K562 (cell line): ENCODE results near the gene ZNF460. TPM values are rescaled to one million over a fixed set of nuclear protein-coding genes. Genes with fewer than 3 reads are reported as not detected.

Experiments used
- ATAC-seq: fragments of 200-7000 bp; cut with Tn5 transposase; 3 replicates; pipeline ENCODE4 v1.9.1; 2020; ENCODE audit warnings: moderate library complexity
- BruUV-seq: library from RNA; stranded (reverse); fragments of 400-500 nt; replicated peaks from 2 replicates; lab custom pipeline; 2021; lab: Mats Ljungman, UMichigan
- CTCF ChIA-PET: fragments of 300-600 bp; formaldehyde crosslinking; extraction: SDS; loops from one replicate; lab custom pipeline; 2021; ENCODE audit warnings: low intra/inter-chr PET ratio; lab: Yijun Ruan, JAX
- POLR2A ChIA-PET: fragments of 300-600, 350-650 bp; sonication (Branson Sonifier 250); formaldehyde crosslinking; extraction: SDS; loops from one replicate; lab custom pipeline; 2021; ENCODE audit warnings: antibody characterized with exemption, inconsistent platforms; lab: Yijun Ruan, JAX
- DNase-seq, 4 experiments: peaks; one replicate each; pipeline versions ENCODE4 v3.0.0 to v3.0.0-alpha.2; 2011 to 2018; ENCODE audit warnings: low spot score in 3 of 4, mixed read lengths in 3 of 4; ENCODE audit errors: extremely low read depth in 1 of 4
- FAIRE-seq: peaks from 2 replicates; lab custom pipeline; 2011; peaks lifted over from hg19 to GRCh38; lab: Jason Lieb, UNC
- H2AFZ ChIP-seq: 2 replicates; pipeline ENCODE4 v1.6.0; 2011; ENCODE audit warnings: low read depth, low read length, control low read depth, inconsistent platforms
- H3K27ac ChIP-seq: fragments of 200-600 bp; 3 replicates; pipeline ENCODE4 v1.8.0; 2011; ENCODE audit warnings: low read depth, mild to moderate bottlenecking, control low read depth, inconsistent platforms, low read length, moderate library complexity, mixed read lengths; ENCODE audit errors: extremely low read depth
- H3K27me3 ChIP-seq, 2 experiments: fragments of 300-600 bp in 1 of 2; 2 replicates in 1 of 2; 3 replicates in 1 of 2; pipeline versions ENCODE4 v1.6.0 to v1.8.0; 2011; ENCODE audit warnings: inconsistent platforms in 2 of 2, low read length in 2 of 2, mild to moderate bottlenecking in 1 of 2, mixed read lengths in 1 of 2, moderate library complexity in 1 of 2; ENCODE audit not compliant: control insufficient read depth in 2 of 2, insufficient read depth in 2 of 2
- H3K36me3 ChIP-seq: fragments of 300-600 bp; 3 replicates; pipeline ENCODE4 v1.8.0; 2011; ENCODE audit warnings: mild to moderate bottlenecking, low read length, inconsistent platforms; ENCODE audit not compliant: control insufficient read depth, insufficient read depth
- H3K4me1 ChIP-seq, 2 experiments: fragments of 200-600 bp in 1 of 2; replicated peaks in 1 of 2; 2 replicates in 1 of 2; 3 replicates in 1 of 2; pipeline versions ENCODE4 v1.5.1 to v1.8.0; 2011; ENCODE audit warnings: inconsistent platforms in 2 of 2, low read length in 2 of 2, mild to moderate bottlenecking in 1 of 2, mixed read lengths in 1 of 2, moderate library complexity in 1 of 2; ENCODE audit not compliant: control insufficient read depth in 2 of 2, insufficient read depth in 2 of 2
- H3K4me2 ChIP-seq: 2 replicates; pipeline ENCODE4 v1.6.1; 2011; ENCODE audit warnings: low read length, control low read depth, inconsistent platforms, mixed read lengths; ENCODE audit not compliant: insufficient read depth
- H3K4me3 ChIP-seq: fragments of 200-600 bp; sonication (generic), shearing (Covaris generic); 2 replicates; pipeline ENCODE4 v1.5.1; 2016; ENCODE audit warnings: control low read depth, inconsistent platforms
- H3K79me2 ChIP-seq: fragments of 200-600 bp; 3 replicates; pipeline ENCODE4 v1.8.0; 2011; ENCODE audit warnings: low read length, inconsistent platforms; ENCODE audit not compliant: control insufficient read depth, insufficient read depth
- H3K9ac ChIP-seq, 2 experiments: 2 replicates each; pipeline versions ENCODE4 v1.6.0 to v1.6.1; 2011; ENCODE audit warnings: low read depth in 2 of 2, low read length in 2 of 2, control low read depth in 1 of 2, inconsistent platforms in 1 of 2, mild to moderate bottlenecking in 1 of 2, mixed read lengths in 1 of 2; ENCODE audit not compliant: insufficient read depth in 1 of 2
- H3K9me1 ChIP-seq: one replicate; pipeline ENCODE4 v1.6.0; 2011; ENCODE audit warnings: inconsistent platforms, mild to moderate bottlenecking, low read length, moderate library complexity; ENCODE audit not compliant: control insufficient read depth, insufficient read depth
- H3K9me3 ChIP-seq: replicated peaks from 2 replicates; pipeline ENCODE4 v1.5.1; 2011; ENCODE audit warnings: low read depth, low read length, inconsistent platforms; ENCODE audit not compliant: control insufficient read depth, insufficient read depth
- H4K20me1 ChIP-seq: replicated peaks from 2 replicates; pipeline ENCODE4 v1.6.1; 2011; ENCODE audit warnings: low read length, inconsistent platforms, mixed read lengths; ENCODE audit not compliant: control insufficient read depth, insufficient read depth
- FOS ChIP-seq: IDR thresholded peaks from 3 replicates; pipeline ENCODE4 v1.6.1; 2011; ENCODE audit not compliant: insufficient read length; ENCODE audit errors: extremely low read depth
- RFX5 ChIP-seq: IDR thresholded peaks from 2 replicates; pipeline ENCODE4 v1.6.1; 2011; ENCODE audit warnings: low read depth, mild to moderate bottlenecking, improper control_type of control experiment, low read length
- ZNF121 ChIP-seq: sonication (generic); formaldehyde crosslinking; conservative IDR thresholded peaks from 2 replicates; pipeline ENCODE4 v1.8.0; 2022; ENCODE audit warnings: missing genetic modification reagents
- WGBS: fragments of 100-300 bp; shearing (Covaris generic); methylation state at CpG from one replicate; pipeline ENCODE4 v1.1.6; 2016; ENCODE audit warnings: low coverage, mixed read lengths; ENCODE audit not compliant: insufficient coverage; ENCODE audit errors: missing lambda C conversion rate; 5-methylcytosine and 5-hydroxymethylcytosine counted together
- in situ Hi-C: fragments of 300-500 bp; cut with MboI; formaldehyde crosslinking; loops from 4 replicates; pipeline ENCODE4 v1.15.0; 2018; ENCODE audit warnings: inconsistent platforms, mixed read lengths
- intact Hi-C: fragments of 100-400 bp; cut with micrococcal nuclease; formaldehyde crosslinking; loops from 2 replicates; pipeline ENCODE4 v1.14.2; 2022
- polyA plus RNA-seq, 8 experiments: library from polyadenylated mRNA; depleted of rRNA in 4 of 8; stranded (reverse) in 5 of 8; unstranded in 3 of 8; fragments of >200 nt; fragmentation: Nextera tagmentation in 2 of 8; fragmentation: Illumina TruSeq in 1 of 8; extraction: Ambion mirVana in 2 of 8; extraction: Trizol in 1 of 8; gene quantifications; 2 replicates each; pipeline versions ENCODE4 v1.2.1 to v1.2.3, GENCODE V29; 2011 to 2014; ENCODE audit warnings: inconsistent platforms in 1 of 8, missing spikeins in 1 of 8
- total RNA-seq, 7 experiments: library from RNA; depleted of rRNA in 6 of 7; stranded (reverse); fragments of >200 nt in 6 of 7; fragmentation: Illumina TruSeq in 2 of 7; extraction: Trizol in 2 of 7; gene quantifications; 2 replicates each; pipeline versions ENCODE4 v1.2.1 to v1.2.3, GENCODE V29; 2011 to 2021; ENCODE audit warnings: low replicate concordance in 1 of 7
- TF ChIP-seq, protein P1 (sequence below), 3 experiments: fragments of 200-800 bp in 1 of 3; fragments of 250-450 bp in 1 of 3; fragments of 450-650 bp in 1 of 3; sonication (Bioruptor Pico) in 1 of 3; sonication (Bioruptor generic) in 1 of 3; formaldehyde crosslinking in 1 of 3; IDR thresholded peaks; 2 replicates each; pipeline versions ENCODE4 v1.6.1 to v1.8.0; 2016 to 2022; ENCODE audit warnings: mild to moderate bottlenecking in 2 of 3, missing genetic modification characterization in 2 of 3, missing compliant biosample characterization in 1 of 3, moderate library complexity in 1 of 3
- TF ChIP-seq, protein P2 (sequence below): sonication (generic); formaldehyde crosslinking; IDR thresholded peaks from 2 replicates; pipeline ENCODE4 v1.8.1; 2023; ENCODE audit warnings: mild to moderate bottlenecking, missing genetic modification reagents

ZNF460 gene
- total and polyA plus RNA-seq, 9 of the 15 experiments (the other 6 are each of a cell fraction or from before 2014, with no cell fraction given): 0.45 to 36.2 (median 16.6) TPM

DNA sequence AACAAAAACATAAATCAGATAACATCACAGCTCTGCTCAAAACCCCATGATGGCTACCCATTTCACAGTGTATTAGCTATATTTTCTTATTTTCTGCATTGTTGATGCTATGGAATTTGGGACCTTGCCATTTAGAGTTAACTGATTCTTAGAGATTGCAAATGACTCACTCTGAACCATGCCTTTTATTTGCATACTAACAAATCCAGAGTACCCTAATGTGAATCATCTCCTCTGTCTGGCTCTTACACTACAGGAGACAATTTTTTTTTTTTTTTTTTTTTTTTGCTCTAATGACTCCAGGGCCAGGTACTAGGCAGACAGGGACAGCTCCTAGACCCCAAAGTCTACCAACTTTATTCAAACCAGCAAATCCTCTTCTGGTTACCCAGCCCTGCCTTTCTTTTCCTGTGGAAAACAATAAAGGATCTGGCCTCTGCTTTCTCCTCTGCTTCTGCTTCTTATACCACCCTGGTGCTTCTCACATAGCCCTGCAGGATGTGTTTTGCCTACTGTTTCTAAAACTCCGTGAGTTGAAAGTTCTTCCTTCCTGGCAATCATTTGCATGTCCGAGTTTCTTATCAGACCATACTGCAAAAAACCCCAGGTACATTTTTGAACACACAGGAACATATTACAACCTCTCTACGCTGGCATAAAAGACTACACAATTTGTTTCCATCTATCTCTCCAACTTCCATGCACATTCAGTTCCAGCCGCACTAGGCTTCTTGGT is 10.6 kb upstream of the ZNF460 start (continued):
- TF ChIP-seq, protein P1, sequence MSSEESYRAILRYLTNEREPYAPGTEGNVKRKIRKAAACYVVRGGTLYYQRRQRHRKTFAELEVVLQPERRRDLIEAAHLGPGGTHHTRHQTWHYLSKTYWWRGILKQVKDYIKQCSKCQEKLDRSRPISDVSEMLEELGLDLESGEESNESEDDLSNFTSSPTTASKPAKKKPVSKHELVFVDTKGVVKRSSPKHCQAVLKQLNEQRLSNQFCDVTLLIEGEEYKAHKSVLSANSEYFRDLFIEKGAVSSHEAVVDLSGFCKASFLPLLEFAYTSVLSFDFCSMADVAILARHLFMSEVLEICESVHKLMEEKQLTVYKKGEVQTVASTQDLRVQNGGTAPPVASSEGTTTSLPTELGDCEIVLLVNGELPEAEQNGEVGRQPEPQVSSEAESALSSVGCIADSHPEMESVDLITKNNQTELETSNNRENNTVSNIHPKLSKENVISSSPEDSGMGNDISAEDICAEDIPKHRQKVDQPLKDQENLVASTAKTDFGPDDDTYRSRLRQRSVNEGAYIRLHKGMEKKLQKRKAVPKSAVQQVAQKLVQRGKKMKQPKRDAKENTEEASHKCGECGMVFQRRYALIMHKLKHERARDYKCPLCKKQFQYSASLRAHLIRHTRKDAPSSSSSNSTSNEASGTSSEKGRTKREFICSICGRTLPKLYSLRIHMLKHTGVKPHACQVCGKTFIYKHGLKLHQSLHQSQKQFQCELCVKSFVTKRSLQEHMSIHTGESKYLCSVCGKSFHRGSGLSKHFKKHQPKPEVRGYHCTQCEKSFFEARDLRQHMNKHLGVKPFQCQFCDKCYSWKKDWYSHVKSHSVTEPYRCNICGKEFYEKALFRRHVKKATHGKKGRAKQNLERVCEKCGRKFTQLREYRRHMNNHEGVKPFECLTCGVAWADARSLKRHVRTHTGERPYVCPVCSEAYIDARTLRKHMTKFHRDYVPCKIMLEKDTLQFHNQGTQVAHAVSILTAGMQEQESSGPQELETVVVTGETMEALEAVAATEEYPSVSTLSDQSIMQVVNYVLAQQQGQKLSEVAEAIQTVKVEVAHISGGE (CRISPR knock-in tag; IDR thresholded peaks at IDR 0.05): no peak
- TF ChIP-seq FOS: no peak

DNA sequence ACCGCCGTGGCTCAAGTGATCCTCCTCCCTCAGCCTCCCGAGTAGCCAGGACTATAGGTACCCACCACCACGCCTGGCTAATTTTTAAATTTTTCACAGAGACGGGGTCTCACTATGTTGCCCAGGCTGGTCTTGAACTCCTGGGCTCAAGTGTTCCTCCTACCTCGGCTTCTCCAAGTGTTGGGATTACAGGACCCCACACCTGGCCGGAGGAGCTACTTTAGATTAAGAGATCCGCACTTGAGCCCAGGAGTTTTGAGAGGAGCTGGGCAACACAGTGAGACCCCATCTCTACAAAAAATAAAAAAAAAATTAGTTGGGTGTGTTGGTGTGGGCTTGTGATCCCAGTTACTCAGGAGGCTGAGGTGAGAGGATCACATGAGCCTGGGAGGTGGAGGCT is 9.0 kb upstream of the ZNF460 start:
- intact Hi-C loops (no loop called here), in situ Hi-C loops (no loop called here)
- no peak overlapping the region for H3K27ac ChIP-seq
- BruUV-seq: no TSS peak
- POLR2A ChIA-PET: interaction anchor here (2.5 kb wide), 1 partner anchor 8 kb away, joined by 10 read pairs; no protein-coding TSS in a partner anchor
- no peaks in the 10 kb centered on the region for H3K36me3 ChIP-seq
- H3K9me3 ChIP-seq: no peaks in the 10 kb centered on the region
- FAIRE-seq: no peak
- DNase-seq: no peak
- no peaks in the 10 kb centered on the region for H3K9me1 ChIP-seq
- H2AFZ ChIP-seq: no peak overlapping the region
- no peak overlapping the region for H3K9ac ChIP-seq
- no peak overlapping the region for H3K4me3 ChIP-seq
- H3K27me3 ChIP-seq: no peaks in the 10 kb centered on the region
- no peaks in the 10 kb centered on the region for H4K20me1 ChIP-seq
- ATAC-seq: no peak
- CTCF ChIA-PET: no interaction called here
- WGBS: 55% methylated on average over 7 of the region's 8 CpGs
- no peaks in the 10 kb centered on the region; a peak in 1 of 5 replicates for H3K4me1 ChIP-seq
- no peak overlapping the region for H3K4me2 ChIP-seq
- no peak for TF ChIP-seq RFX5
- peak; percentile 84; the same call in 1 of the 2 replicates for TF ChIP-seq ZNF121 (CRISPR knock-in tag)
- TF ChIP-seq, protein P2, sequence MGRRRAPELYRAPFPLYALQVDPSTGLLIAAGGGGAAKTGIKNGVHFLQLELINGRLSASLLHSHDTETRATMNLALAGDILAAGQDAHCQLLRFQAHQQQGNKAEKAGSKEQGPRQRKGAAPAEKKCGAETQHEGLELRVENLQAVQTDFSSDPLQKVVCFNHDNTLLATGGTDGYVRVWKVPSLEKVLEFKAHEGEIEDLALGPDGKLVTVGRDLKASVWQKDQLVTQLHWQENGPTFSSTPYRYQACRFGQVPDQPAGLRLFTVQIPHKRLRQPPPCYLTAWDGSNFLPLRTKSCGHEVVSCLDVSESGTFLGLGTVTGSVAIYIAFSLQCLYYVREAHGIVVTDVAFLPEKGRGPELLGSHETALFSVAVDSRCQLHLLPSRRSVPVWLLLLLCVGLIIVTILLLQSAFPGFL (CRISPR knock-in tag): no peak
- no peaks in the 10 kb centered on the region for H3K79me2 ChIP-seq
